Measurements from ENCODE around the gene CCDC88C.
"Not testable (repeated sequence)": the region's sequence is repeated elsewhere in the genome, so short reads cannot be mapped to it uniquely, and the experiment has no call there.

CCDC88C gene

DNA sequence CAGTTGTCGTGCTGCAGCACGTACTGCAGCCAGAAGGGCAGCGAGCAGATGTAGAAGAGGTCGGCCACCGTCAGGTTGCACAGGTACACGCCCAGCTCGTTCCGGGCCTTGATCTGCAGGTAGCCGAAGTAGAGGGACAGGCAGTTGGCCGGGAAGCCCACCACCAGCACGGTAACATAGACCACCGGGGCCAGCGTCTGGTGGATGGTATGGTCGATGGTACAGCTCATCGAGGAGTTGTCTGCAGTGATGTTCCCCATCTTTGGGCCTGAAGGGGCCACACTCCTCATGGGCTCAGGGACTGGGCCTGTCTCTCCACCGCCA is 182.9 kb downstream of the CCDC88C start:
- no peak for DNase-seq (ENCODE audit: insufficient read length, low spot score)
- no peak for FAIRE-seq

DNA sequence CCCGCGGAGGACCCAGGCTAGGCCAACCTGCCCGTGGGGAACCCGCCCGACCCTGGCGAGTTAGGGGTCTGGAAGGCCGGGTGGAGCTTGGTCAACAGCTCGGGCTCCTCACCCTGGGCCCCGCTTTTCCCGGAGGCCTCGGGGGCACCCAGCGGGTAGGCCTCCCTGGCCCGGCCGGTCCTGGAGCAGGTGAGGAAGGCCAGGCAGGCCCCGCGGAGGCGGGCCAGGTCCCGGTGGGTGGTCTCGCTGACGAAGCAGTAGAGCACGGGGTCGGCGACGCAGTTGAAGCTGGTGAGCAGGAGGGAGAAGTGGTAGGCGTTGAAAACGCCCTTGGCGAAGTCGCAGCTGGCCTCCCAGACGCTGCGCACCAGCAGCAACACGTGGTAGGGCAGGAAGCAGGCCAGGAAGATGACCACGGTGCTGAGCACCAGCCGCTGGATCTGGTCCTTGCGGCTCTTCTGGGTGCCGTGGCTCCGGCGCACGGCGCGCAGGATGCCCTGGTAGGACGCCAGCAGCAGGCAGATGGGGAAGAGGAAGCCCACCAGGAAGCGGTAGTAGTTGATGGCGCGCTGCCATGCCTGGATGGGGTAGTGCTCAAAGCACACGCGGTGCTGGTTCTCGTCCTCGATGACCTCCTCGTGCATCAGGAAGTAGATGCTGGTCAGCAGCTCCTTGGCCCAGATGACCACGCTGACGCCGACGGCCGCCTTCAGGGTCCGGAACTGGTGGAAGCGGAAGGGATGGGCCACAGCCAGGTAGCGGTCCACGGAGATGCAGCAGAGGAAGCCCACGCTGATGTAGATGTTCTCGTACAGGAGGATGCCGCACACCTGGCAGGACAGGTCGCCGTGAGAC is 183.5 kb downstream of the CCDC88C start:
- FAIRE-seq (no peak), DNase-seq (ENCODE audit: insufficient read length, low spot score) (no peak)

GRCh38 chr14:91232603-91233002 is 185.0 kb downstream of the CCDC88C start:
- FAIRE-seq, result no peak
- DNase-seq (ENCODE audit: insufficient read length, low spot score), result no peak

- FAIRE-seq (no peak), DNase-seq (ENCODE audit: insufficient read length, low spot score) (no peak)
These were observed 185.6 kb downstream of the CCDC88C start for GRCh38 chr14:91232052-91232451.

GRCh38 chr14:91231446-91231845 is 186.2 kb downstream of the CCDC88C start:
- DNase-seq (ENCODE audit: insufficient read length, low spot score) (no peak), FAIRE-seq (no peak)

GRCh38 chr14:91230397-91231035 is 187.1 kb downstream of the CCDC88C start:
- DNase-seq (ENCODE audit: insufficient read length, low spot score) (no peak), FAIRE-seq (no peak)

DNA sequence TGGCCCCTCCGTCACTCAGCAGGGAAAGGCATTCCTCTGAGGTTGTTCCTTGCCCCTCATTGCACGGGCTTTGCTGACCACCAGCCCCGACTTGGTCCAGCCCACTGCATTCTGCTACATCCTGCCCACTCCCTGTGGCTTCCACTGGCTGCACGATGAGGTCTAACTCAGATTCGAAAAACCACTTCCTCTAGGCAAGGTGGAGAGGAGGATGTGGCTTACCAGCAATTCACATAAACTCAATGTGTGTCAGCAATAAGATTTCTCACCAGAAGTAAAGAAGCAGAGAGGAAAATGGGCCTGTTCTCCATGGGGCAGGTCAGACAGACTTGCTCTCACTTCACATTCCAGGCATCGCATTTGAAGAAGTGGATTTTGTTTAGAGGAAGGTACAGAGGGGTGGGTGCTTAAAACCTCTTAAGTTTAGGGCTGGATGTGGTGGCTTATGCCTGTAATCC is 187.8 kb downstream of the CCDC88C start:
- DNase-seq (ENCODE audit: insufficient read length, low spot score) (peak; percentile 77), FAIRE-seq (peak; percentile 100)

DNA sequence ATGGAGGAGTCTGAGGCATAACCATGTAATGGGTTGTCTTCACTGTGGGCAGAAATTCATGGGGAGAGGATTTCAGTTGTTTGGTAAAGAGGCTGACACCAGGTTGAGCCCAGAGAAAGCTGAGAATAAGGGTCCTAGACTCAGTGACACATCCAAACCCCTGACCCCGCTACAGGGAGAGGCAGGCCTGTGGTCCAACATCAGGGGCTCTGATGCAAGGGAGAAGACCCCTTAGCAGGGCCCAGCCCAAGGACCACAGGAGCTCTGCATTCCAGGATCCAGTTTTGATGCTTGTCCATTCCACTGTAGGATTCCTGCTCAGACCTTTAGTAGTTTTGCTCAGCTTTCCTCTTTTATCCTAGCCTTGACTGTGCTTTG is 188.6 kb downstream of the CCDC88C start:
- DNase-seq (ENCODE audit: insufficient read length, low spot score) (no peak), FAIRE-seq (no peak)

DNA sequence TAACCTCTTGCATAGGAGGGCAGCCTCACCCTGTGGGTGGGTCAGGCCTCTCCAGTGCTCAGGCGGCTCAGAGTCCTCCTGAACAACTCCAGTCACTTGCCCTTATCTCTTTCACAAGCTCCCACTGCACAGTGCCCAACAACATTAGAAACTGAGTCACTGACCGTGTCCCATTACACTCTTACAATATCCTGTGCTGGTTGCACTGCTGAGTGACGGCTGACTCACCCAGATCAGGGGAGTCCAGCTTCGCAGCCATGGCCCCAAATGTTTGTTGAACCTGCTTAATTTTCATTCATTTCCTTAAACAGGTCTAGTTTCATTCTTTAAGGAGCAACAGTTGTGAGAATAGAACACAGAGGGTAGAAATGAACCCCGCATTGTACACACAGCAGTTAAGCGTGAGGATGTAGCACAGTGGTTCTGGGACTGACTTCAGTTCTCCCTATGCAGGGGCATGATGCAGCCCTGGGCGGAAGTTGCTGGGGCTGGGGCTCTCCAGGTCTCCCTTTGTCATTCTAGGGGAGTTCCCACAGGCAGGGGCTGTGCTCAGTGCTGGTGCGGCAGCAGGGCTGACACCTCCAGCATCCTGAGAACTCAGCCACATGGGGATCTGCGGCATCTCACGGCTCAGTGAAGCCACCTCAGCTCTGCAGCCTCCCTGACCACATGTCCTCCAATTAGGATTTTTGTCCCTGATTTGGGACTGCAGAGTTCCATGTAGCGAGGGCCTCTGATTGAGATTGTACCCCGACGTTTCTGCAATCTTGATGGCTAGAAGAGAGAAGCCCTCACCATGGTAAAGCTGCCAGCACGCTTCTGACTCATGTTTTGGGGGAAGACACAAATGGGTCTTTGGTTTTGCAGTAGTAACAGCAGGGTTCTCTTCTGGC is 189.3 kb downstream of the CCDC88C start:
- FAIRE-seq, result no peak
- DNase-seq (ENCODE audit: insufficient read length, low spot score), result peak; percentile 61

DNA sequence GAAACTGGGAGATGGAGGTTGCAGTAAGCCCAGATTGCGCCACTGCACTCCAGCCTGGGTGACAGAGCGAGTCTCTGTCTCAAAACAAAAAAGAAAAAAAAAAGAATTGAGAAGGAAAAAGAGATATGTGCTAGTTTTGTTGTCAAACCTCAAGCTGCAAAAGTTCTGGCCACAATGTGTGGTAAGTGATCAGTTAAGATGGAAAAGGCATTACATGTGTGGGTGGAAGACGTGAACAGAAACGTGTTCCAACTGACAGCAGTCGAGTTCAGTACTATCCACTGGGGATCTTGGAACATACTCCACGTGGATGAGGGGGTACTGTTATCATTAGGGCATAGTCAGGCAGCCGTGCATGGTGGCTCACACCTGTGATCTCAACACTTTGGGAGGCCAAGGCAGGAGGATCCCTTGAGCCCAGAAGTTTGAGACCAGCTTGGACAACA is 190.4 kb downstream of the CCDC88C start:
- DNase-seq (ENCODE audit: insufficient read length, low spot score), result no peak
- peak; percentile 91 for FAIRE-seq

DNA sequence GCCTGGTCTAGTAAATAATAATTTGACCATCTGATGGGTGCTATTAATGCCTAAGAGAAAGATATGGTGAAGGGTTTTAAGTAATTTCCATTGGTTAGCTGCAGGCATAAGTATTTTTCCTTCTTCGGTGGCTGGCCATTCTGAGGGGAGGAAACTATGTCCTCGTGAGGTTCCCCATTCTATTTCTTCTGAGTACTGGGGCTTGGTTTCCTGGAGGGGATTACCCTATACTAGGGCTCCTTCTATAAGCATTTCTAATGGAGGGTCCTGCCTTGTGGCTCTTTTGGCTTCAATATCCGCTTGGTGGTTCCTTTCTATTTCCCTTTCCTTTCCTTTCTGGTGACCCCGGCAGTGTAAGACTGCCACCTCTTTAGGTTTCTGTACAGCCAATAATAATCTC is 191.3 kb downstream of the CCDC88C start:
- FAIRE-seq; DNase-seq (ENCODE audit: insufficient read length, low spot score): not testable (repeated sequence)

GRCh38 chr14:91225025-91225424 is 192.6 kb downstream of the CCDC88C start:
- FAIRE-seq (no peak), DNase-seq (ENCODE audit: insufficient read length, low spot score) (no peak)

DNA sequence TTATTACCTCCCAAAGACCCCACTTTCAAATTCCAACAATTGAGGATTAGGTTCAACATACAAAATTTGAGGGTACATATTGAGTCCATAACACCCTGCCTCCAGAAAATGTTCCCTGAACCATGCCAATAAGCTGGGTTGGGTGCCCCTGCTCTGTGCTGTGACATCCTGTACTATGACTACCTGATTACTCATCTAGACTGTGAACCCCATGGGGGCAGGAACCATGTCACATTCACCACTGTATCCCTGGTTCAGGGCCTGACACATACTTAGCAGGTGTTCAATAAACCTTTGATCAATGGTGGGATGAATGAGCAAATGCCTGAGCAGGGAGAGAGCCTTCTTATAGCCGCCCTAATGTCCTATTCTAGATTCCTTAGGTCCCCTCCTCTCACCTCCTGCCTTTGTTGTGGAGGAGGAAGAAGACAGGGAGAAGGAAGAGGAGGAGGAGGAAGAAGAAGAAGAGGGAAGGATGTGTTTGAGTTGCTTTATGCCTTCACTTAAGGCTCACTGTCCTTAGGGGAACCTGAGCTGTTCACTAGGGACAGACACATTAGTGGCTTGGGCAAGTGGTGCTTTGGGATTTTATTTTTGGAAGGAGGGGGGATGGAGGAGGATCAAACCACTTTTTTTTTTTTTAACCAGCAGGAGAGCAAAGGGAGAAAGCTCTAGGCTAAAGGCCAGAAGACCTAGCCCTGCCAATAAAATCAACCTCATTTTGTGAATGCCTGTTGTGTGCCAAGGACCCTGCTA is 194.4 kb downstream of the CCDC88C start:
- no peak for DNase-seq (ENCODE audit: insufficient read length, low spot score)
- no peak for FAIRE-seq

Data from GM19239 (cell line).